GM10847 (cell line): ENCODE results near the gene TMEM62.

Experiments used
- POLR2A ChIP-seq: IDR thresholded peaks from 2 replicates; pipeline ENCODE4 v1.6.1; 2011; ENCODE audit not compliant: insufficient read length; ENCODE audit errors: extremely low read depth

TMEM62 gene

GRCh38 chr15:43133430-43134156 is at the start of gene TMEM62:
TSS of gene TMEM62 (plus strand) at chr15:43133586. CDS start at chr15:43133803, 217 bp downstream.
- TF ChIP-seq POLR2A: peak; percentile 98

DNA sequence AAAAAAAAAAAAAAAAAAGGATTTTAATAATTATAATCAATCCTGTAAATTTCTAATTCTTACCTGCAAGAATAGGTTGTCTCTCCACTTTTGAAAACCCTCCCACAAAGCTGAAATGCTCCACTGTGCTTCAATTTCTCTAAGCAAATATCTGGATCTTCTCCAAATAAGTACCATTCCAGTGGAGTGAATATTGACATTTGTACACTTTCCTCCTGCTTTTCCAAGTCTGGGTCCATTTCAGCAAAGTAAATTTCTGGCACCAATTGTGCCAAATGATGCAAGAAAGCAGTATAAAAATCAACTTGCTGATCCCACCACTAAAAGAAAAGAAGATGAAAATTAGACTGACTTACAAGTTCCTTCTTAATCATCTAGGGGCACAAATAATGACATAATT is 47.5 kb upstream of the TMEM62 start:
- TF ChIP-seq POLR2A: no peak

GRCh38 chr15:43086551-43086950 is 46.8 kb upstream of the TMEM62 start:
- TF ChIP-seq POLR2A: no peak

DNA sequence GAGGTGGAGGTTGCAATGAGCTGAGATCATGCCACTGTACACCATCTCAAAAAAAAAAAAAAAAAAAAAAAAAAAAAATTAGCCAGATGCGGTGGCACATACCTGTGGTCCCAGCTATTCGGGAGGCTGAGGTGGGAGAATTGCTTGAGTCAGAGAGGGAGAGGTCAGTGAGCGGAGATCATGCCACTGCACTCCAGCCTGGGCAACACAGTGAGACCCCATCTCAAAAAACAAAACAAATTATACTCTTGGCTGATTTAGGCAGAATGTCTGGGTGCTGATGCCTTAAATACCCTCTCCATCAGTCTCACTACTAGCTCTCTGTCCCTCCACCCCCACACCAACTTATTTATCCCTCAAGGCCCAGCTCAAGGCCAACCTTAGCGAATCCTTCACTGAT is 41.5 kb upstream of the TMEM62 start:
- TF ChIP-seq POLR2A: no peak

GRCh38 chr15:43093026-43093425 is 40.4 kb upstream of the TMEM62 start:
- TF ChIP-seq POLR2A: no peak

DNA sequence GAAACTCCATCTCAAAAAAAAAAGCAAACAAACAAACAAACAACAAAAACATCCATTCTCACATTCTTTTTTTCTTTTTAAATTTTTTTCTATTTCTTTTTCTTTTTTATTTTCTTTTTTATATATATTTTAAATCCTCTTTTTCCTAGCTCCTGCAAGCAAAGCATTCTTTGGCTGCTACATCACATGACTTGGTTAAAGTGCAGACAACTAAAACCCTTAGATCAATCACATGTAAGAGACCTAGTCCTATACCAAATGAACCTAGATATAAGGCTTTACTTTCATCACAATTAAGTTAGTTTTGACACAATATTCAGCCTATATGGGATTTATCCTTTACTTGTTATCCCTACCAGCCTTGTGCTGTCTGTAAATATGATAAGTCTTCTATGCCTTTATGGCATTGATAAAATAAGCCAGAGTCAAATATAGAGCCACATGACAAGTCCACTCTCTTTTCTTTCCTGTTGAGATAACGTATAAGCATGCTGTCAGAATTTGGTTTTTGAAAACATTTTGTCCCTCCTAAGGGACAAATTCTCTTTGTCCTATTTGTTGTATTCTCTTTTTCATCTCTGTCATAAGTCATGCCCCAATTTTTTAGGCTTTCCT is 38.9 kb upstream of the TMEM62 start:
- no peak for TF ChIP-seq POLR2A

DNA sequence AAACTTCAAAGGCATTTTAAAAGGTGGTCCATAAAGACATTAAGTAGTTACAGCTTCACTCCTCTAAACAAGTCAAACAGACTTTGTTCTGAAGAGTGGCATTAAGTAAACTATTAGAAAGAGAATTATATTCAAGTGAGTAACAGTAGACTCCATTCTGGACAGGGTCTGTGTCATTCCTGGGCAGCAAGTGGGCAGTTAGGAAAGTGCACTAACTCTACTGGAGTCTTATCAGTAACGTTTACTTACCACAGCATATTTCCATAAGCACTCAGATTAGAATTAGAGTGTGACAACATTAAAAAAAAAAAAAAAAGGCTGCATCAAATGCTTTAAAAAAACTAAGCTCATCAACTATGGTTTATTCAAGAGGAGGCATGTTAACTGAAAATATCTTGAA is 38.1 kb upstream of the TMEM62 start:
- TF ChIP-seq POLR2A: no peak

- TF ChIP-seq POLR2A: no peak
Observed at GRCh38 chr15:43095708-43096347, 37.6 kb upstream of the TMEM62 start.

DNA sequence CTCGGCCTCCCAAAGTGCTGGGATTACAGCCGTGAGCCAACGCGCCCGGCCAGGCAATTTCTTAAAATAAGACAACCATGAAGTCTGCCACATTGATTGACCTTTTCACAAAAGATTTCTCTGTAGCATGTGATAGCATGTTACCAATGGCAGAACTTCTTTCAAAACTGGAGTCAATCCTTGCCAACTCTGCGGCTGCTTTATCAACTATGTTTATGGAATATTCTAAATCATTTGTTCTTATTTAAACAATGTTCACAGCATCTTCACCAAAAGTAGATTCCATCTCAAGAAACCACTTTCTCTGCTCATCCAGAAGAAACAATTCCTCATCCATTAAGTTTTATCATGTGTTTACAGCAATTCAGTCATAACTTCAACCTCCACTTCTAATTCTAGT is 37.0 kb upstream of the TMEM62 start:
- no peak for TF ChIP-seq POLR2A

- TF ChIP-seq POLR2A: no peak
Observed at GRCh38 chr15:43099105-43099845, 34.1 kb upstream of the TMEM62 start.

DNA sequence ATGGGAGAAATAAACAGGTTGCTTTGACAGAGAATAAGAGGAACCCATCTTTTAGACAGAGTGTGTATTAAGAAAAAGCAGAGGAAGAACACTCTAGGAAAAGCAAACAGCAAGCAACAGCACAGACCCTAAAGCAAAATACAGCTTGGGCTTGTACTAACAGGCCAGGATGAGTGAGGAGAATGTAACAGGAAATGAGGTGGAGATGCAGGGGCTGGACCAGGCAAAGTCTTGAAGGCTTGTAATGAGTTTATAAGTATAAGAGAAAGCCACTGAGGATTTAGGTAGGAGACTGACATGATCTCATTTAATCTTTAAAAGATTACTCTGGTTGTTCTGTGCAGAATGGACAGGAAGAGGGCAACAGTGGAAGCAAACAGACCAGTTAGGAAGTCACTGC is 32.4 kb upstream of the TMEM62 start:
- no peak for TF ChIP-seq POLR2A

DNA sequence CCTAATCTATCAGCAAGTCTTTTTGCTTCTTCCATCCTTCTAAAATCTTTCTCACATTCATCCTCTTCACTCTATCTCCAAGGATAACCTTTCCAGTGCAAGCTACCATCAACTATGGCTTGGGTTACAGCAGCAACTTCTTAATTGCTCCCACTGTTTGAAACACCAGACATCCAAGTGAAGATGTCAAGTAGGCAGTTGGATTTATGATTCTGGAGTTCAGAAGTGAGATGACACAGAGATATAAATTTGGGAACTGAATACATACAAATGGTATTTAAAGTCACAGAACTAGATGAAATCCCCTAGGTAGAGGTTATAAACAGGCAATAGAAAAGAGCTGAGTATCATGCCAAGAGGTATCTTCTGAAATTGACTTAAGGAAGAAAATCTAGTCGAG is 31.2 kb upstream of the TMEM62 start:
- no peak for TF ChIP-seq POLR2A

- TF ChIP-seq POLR2A: no peak
Observed at GRCh38 chr15:43103907-43104306, 29.5 kb upstream of the TMEM62 start.

GRCh38 chr15:43104426-43104825 is 29.0 kb upstream of the TMEM62 start:
- TF ChIP-seq POLR2A: no peak

DNA sequence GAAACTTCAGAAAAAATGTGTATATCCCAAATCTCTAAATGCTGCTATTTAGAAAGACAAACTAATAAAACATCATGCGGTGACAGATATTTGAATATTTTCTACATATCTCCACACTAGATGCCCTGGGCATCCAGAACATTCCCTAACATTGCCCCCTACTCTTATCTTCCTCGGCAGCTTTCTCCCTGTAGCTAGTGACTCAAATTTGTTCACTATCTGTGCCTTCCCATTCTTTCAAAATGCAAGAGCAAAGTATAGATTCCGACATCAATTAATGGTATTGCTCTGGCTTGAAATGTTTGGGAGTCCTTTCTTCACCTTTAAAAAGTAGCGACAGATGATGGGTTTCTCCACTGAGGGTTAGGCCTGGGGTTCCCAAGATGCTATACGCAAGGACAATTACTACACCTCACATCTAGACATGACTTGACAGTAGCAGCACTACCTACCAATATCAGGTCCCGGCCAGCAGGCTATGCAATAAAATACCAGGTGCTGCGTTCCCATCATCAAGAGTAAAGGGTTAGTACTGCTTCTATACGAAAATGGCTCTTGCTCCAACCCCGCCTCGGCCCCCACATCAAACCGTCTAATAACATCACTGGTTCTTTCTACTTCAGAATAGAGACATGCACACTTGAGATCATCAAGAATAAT is 28.2 kb upstream of the TMEM62 start:
- TF ChIP-seq POLR2A: no peak
